ENCODE data around the gene ZNF282. TPM values are rescaled to one million over a fixed set of nuclear protein-coding genes. Genes with fewer than 3 reads are reported as not detected.

The ZNF282 gene
- total and polyA plus RNA-seq, 9 of the 15 experiments (the other 6 are each of a cell fraction or from before 2014, with no cell fraction given), result 0.76 to 58.6 (median 17.4) TPM

DNA sequence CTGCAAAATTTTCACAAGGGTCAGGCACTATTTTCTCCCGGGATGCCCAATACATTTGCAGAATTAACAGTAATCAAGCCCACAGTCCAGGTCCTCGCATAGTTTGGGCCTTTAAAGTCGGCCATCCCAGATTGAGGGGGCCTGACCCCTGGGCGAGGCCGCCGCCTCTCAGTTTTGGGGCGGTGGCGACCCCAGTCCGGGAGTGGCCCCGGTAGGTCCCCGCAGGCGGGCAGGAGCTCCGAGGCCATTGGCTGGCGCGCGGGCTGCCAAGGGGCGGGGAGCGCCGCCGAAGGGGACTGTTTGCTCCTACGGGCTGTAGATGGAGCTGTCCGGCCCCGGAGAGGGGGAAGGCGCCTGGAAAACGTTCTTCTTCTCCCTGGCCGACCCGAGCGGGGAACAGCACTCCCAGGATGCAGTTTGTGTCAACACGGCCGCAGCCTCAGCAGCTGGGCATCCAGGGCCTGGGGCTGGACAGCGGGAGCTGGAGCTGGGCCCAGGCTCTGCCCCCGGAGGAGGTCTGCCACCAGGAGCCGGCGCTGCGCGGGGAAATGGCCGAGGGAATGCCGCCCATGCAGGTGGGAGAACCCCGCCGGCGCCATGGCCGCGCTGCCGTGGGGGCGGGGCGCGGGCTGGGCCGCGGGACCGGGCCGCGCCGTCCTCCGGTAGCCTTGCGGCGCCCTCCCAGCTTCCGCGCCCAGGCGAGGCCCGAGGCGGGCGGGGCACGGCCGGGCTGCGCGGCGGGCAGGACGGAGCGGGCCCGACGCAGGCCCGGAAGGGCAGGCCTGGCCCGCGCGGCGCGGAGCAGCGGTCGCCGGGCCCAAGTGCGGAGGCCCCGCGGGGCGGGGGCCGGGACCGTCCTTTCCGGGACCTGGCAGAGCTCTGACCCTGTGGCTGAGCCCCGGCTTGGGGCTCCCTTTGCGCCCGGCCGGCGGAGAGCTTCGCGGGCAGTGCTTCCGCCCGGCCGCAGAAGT is at the start of gene ZNF282 (continued):
- TF ChIP-seq, protein P1, sequence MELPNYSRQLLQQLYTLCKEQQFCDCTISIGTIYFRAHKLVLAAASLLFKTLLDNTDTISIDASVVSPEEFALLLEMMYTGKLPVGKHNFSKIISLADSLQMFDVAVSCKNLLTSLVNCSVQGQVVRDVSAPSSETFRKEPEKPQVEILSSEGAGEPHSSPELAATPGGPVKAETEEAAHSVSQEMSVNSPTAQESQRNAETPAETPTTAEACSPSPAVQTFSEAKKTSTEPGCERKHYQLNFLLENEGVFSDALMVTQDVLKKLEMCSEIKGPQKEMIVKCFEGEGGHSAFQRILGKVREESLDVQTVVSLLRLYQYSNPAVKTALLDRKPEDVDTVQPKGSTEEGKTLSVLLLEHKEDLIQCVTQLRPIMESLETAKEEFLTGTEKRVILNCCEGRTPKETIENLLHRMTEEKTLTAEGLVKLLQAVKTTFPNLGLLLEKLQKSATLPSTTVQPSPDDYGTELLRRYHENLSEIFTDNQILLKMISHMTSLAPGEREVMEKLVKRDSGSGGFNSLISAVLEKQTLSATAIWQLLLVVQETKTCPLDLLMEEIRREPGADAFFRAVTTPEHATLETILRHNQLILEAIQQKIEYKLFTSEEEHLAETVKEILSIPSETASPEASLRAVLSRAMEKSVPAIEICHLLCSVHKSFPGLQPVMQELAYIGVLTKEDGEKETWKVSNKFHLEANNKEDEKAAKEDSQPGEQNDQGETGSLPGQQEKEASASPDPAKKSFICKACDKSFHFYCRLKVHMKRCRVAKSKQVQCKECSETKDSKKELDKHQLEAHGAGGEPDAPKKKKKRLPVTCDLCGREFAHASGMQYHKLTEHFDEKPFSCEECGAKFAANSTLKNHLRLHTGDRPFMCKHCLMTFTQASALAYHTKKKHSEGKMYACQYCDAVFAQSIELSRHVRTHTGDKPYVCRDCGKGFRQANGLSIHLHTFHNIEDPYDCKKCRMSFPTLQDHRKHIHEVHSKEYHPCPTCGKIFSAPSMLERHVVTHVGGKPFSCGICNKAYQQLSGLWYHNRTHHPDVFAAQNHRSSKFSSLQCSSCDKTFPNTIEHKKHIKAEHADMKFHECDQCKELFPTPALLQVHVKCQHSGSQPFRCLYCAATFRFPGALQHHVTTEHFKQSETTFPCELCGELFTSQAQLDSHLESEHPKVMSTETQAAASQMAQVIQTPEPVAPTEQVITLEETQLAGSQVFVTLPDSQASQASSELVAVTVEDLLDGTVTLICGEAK (IDR thresholded peaks at IDR 0.05), result 0 out of 2 replicates have a peak, but pooled peaks have one; percentile 25
- TF ChIP-seq, protein P1 (CRISPR knock-in tag; IDR thresholded peaks at IDR 0.05), result no peak
- TF ChIP-seq ZSCAN29 (IDR thresholded peaks at IDR 0.05) (no peak; the same call in 1 of the 2 replicates), FOXA1 (IDR thresholded peaks at IDR 0.05; ENCODE audit: borderline replicate concordance) (peak; percentile 85), TCF7 (IDR thresholded peaks at IDR 0.05; ENCODE audit: borderline replicate concordance) (peak; percentile 84; the same call in 1 of the 2 replicates), ERF (CRISPR knock-in tag; IDR thresholded peaks at IDR 0.05) (0 out of 2 replicates have a peak, but pooled peaks have one; percentile 28), SMARCE1 (IDR thresholded peaks at IDR 0.05) (0 out of 2 replicates have a peak, but pooled peaks have one; percentile 36), FOSL1 (tag; conservative IDR thresholded peaks at IDR 0.05) (0 out of 2 replicates have a peak, but pooled peaks have one; percentile 29), SNAPC5 (CRISPR knock-in tag; IDR thresholded peaks at IDR 0.05) (no peak)
- TF ChIP-seq, protein P2, sequence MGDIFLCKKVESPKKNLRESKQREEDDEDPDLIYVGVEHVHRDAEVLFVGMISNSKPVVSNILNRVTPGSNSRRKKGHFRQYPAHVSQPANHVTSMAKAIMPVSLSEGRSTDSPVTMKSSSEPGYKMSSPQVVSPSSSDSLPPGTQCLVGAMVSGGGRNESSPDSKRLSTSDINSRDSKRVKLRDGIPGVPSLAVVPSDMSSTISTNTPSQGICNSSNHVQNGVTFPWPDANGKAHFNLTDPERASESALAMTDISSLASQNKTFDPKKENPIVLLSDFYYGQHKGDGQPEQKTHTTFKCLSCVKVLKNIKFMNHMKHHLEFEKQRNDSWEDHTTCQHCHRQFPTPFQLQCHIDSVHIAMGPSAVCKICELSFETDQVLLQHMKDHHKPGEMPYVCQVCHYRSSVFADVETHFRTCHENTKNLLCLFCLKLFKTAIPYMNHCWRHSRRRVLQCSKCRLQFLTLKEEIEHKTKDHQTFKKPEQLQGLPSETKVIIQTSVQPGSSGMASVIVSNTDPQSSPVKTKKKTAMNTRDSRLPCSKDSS (IDR thresholded peaks at IDR 0.05; ENCODE audit: low read depth, partially characterized antibody), result no peak
